Tibial nerve (tissue), 4 donors: ENCODE data around the gene ARHGEF17. TPM values are rescaled to one million over a fixed set of nuclear protein-coding genes. Genes with fewer than 3 reads are reported as not detected.
A peak's percentile ranks its signal among the peaks of the same experiment; 100 is the strongest.

ENCODE experiments used
- DNase-seq, 2 donors: peaks; one replicate each; pipeline ENCODE4 v3.0.0-alpha.2; 2019; ENCODE audit warnings: low spot score in 2 of 2
- H3K27ac ChIP-seq, 4 donors: fragments of 200-600 bp; sonication (generic) in 3 of 4; one replicate each; pipeline ENCODE4 v1.5.1; 2017 to 2019; ENCODE audit warnings: mild to moderate bottlenecking in 1 of 4
- H3K27me3 ChIP-seq, 2 donors: fragments of 200-600 bp; sonication (generic) in 1 of 2; one replicate each; pipeline versions ENCODE4 v1.5.1 to v1.6.0; 2017 to 2019
- H3K36me3 ChIP-seq, 3 donors: fragments of 200-600 bp; sonication (generic); one replicate each; pipeline ENCODE4 v1.5.1; 2018 to 2019
- H3K4me1 ChIP-seq, 4 donors: fragments of 200-600 bp; sonication (generic) in 3 of 4; one replicate each; pipeline ENCODE4 v1.5.1; 2017 to 2019
- H3K4me3 ChIP-seq, 4 donors: fragments of 200-600 bp; sonication (generic) in 3 of 4; one replicate each; pipeline ENCODE4 v1.5.1; 2017 to 2019; ENCODE audit warnings: mild to moderate bottlenecking in 1 of 4, moderate library complexity in 1 of 4
- H3K9me3 ChIP-seq, 4 donors: fragments of 200-600 bp; sonication (generic) in 3 of 4; one replicate each; pipeline ENCODE4 v1.5.1; 2017 to 2019
- EP300 ChIP-seq, 2 donors: sonication (generic); formaldehyde crosslinking; IDR thresholded peaks; one replicate each; pipeline ENCODE4 v1.6.1; 2017; ENCODE audit warnings: antibody characterized with exemption in 2 of 2, mild to moderate bottlenecking in 1 of 2
- POLR2A ChIP-seq, 2 donors: fragments of 450-650 bp; IDR thresholded peaks; one replicate each; pipeline ENCODE4 v1.6.1; 2017; ENCODE audit warnings: antibody characterized with exemption in 2 of 2, mild to moderate bottlenecking in 2 of 2, moderate library complexity in 2 of 2
- WGBS, 2 donors: methylation state at CpG; one replicate each; pipeline ENCODE4 v1.1.5; 2018; 5-methylcytosine and 5-hydroxymethylcytosine counted together
- total RNA-seq, 4 donors: library from RNA; depleted of rRNA; stranded (reverse); fragments of >200 nt; gene quantifications; one replicate each; pipeline ENCODE4 v1.1.0, GENCODE V29; 2016
- TF ChIP-seq, protein P1 (sequence below), 5 experiments: fragments of 200-600 bp in 3 of 5; fragments of 450-650 bp in 2 of 5; sonication (generic) in 3 of 5; IDR thresholded peaks; one replicate each; pipeline ENCODE4 v1.5.1; 2016 to 2019; ENCODE audit warnings: antibody characterized with exemption in 5 of 5, mild to moderate bottlenecking in 3 of 5, moderate library complexity in 2 of 5

Gene ARHGEF17
- total RNA-seq, 4 donors from 2014 or later = 102 to 135 (median 112) TPM

DNA sequence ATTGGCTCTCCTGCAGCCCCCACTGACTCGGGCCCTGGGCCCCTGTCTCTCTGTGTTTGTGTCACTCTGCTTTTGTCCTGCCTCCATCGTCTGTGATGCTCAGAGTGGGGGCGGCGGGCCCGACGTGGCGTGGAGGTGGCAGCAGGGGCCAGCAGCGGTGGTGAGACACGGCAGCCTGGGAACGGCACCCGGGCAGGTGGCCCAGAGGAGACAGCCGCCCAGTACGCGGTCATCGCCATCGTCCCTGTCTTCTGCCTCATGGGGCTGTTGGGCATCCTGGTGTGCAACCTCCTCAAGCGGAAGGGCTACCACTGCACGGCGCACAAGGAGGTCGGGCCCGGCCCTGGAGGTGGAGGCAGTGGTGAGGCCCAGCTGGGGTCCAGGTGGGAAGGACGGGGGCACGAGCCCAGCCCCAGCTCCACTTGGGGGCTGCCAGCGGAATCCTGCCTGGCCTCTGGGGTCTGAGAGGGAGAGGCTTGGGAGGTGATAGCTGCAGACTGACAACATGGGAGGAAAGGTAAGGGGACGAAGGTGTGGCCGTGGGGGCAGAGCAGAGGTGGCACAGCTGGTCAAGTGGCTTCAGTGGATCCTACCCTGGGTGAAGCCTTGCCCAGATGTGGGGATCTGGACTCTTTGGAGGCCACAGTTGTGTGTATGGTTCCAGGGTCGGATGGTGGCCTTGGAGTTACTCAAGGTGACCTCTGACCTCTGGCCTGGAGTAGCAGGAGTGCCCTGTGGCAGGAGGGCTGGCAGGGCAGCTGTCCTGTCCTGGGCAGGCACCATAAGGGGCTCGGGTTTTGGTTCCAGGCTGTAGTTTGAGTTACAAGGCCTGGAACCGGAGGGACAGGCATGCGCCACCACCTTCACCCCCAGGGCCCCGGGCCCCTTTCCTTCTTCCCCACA, 84.3 kb downstream of the ARHGEF17 start:
- DNase-seq = no peak
- peaks cover 0 to 3% (median 0%) of the 10 kb centered on the region in 3 donors for H3K36me3 ChIP-seq
- 87 to 94% methylated on average over 20 to 31 of the region's 31 CpGs for WGBS, 2 donors
- H3K4me1 ChIP-seq = peaks cover 0 to 35% (median 5%) of the 10 kb centered on the region in 4 donors
- no peak overlapping the region for H3K4me3 ChIP-seq
- TF ChIP-seq POLR2A (IDR thresholded peaks at IDR 0.05) (no peak), EP300 (IDR thresholded peaks at IDR 0.05) (no peak)
- TF ChIP-seq, protein P1, sequence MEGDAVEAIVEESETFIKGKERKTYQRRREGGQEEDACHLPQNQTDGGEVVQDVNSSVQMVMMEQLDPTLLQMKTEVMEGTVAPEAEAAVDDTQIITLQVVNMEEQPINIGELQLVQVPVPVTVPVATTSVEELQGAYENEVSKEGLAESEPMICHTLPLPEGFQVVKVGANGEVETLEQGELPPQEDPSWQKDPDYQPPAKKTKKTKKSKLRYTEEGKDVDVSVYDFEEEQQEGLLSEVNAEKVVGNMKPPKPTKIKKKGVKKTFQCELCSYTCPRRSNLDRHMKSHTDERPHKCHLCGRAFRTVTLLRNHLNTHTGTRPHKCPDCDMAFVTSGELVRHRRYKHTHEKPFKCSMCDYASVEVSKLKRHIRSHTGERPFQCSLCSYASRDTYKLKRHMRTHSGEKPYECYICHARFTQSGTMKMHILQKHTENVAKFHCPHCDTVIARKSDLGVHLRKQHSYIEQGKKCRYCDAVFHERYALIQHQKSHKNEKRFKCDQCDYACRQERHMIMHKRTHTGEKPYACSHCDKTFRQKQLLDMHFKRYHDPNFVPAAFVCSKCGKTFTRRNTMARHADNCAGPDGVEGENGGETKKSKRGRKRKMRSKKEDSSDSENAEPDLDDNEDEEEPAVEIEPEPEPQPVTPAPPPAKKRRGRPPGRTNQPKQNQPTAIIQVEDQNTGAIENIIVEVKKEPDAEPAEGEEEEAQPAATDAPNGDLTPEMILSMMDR (IDR thresholded peaks at IDR 0.05) = no peak
- H3K27me3 ChIP-seq = no peaks in the 10 kb centered on the region
- no peaks in the 10 kb centered on the region for H3K9me3 ChIP-seq
- H3K27ac ChIP-seq = no peak overlapping the region

DNA sequence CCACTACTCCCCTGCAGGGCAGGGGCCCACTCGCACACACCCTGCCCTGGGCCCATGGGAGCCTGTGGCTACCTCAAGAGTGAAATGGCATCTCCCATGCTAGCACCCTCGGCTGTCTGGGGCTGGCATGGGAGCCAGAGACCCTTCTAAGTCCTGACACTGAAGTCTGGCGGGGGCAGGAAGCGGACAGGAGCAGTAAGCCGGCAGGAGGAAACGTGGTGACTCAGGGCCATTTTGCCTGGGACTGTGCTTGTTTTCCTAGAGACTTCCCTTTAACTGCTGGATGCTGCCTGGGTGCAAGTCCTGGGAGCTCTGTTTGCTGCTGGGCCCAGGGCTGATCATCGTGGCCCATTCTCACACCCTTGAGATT, 84.9 kb downstream of the ARHGEF17 start:
- peaks cover 0 to 3% (median 0%) of the 10 kb centered on the region in 3 donors for H3K36me3 ChIP-seq
- H3K27ac ChIP-seq = no peak overlapping the region
- H3K9me3 ChIP-seq = no peaks in the 10 kb centered on the region
- H3K4me1 ChIP-seq = peaks cover 0 to 30% (median 2%) of the 10 kb centered on the region in 4 donors
- TF ChIP-seq, protein P1 (IDR thresholded peaks at IDR 0.05) = no peak
- DNase-seq = no peak
- WGBS, 2 donors = 90 to 91% methylated on average over 7 of the region's 7 CpGs
- H3K4me3 ChIP-seq = no peak overlapping the region
- H3K27me3 ChIP-seq = no peaks in the 10 kb centered on the region

GRCh38 chr11:73393479-73394415, 85.7 kb downstream of the ARHGEF17 start:
- DNase-seq = peak; percentile 59 to 79
- no peak for TF ChIP-seq POLR2A (IDR thresholded peaks at IDR 0.05)
- TF ChIP-seq, protein P1 (IDR thresholded peaks at IDR 0.05) = peak; percentile 65 to 90 (median 68)
- TF ChIP-seq EP300 (IDR thresholded peaks at IDR 0.05) = no peak

DNA sequence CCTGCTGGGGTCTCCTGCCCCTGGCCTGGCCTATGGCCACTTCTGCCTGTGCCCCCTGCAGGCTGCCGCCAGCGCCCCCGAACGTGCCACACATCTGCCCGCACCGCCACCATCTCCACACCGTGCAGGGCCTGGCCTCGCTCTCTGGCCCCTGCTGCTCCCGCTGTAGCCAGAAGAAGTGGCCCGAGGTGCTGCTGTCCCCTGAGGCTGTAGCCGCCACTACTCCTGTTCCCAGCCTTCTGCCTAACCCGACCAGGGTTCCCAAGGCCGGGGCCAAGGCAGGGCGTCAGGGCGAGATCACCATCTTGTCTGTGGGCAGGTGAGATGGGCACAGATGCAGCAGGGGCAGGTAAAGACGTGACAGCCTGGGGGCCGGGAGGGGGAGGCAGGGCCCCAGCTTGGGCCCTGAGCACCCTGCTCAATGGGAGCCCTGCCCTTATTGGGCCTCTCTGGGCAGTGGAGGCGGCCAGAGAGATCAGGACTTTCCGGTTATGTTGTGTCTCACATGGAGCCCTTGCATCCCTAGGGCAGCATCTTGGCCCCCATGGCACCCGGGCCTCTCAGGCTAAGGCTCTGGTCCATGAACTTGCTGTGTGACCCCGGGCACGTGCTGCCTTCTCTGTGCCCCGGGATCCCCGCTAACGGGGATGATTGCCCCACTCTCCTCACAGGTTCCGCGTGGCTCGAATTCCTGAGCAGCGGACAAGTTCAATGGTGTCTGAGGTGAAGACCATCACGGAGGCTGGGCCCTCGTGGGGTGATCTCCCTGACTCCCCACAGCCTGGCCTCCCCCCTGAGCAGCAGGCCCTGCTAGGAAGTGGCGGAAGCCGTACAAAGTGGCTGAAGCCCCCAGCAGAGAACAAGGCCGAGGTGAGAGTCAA, 86.6 kb downstream of the ARHGEF17 start:
- no peak overlapping the region for H3K27ac ChIP-seq
- TF ChIP-seq POLR2A (IDR thresholded peaks at IDR 0.05) (no peak), EP300 (IDR thresholded peaks at IDR 0.05) (no peak)
- TF ChIP-seq, protein P1 (IDR thresholded peaks at IDR 0.05) = no peak
- H3K36me3 ChIP-seq = peaks cover 0 to 3% (median 0%) of the 10 kb centered on the region in 3 donors
- no peak overlapping the region for H3K4me3 ChIP-seq
- H3K9me3 ChIP-seq = no peaks in the 10 kb centered on the region
- peaks cover 0 to 29% (median 3%) of the 10 kb centered on the region in 4 donors for H3K4me1 ChIP-seq
- no peaks in the 10 kb centered on the region for H3K27me3 ChIP-seq
- 87 to 95% methylated on average over 33 to 34 of the region's 34 CpGs for WGBS, 2 donors
- no peak for DNase-seq

More at GRCh38 chr11:73393479-73394415, 85.7 kb downstream of the ARHGEF17 start:
- Histone ChIP-seq H3K9me3 (no peaks in the 10 kb centered on the region), H3K36me3 (peaks cover 0 to 3% (median 0%) of the 10 kb centered on the region in 3 donors), H3K4me3 (no peak overlapping the region), H3K27ac (no peak overlapping the region), H3K4me1 (peaks cover 0 to 29% (median 2%) of the 10 kb centered on the region in 4 donors), H3K27me3 (no peaks in the 10 kb centered on the region)
- 68 to 71% methylated on average over 10 to 16 of the region's 16 CpGs for whole genome bisulfite sequencing, 2 donors
